GM04503 (cell line): Measurements from ENCODE around the gene TMEM132C.
"Not testable (repeated sequence)": the region's sequence is repeated elsewhere in the genome, so short reads cannot be mapped to it uniquely, and the experiment has no call there.

Source experiments
- DNase-seq: peaks from one replicate; pipeline ENCODE4 v3.0.0-alpha.2; 2012; ENCODE audit warnings: low read depth

TMEM132C gene

DNA sequence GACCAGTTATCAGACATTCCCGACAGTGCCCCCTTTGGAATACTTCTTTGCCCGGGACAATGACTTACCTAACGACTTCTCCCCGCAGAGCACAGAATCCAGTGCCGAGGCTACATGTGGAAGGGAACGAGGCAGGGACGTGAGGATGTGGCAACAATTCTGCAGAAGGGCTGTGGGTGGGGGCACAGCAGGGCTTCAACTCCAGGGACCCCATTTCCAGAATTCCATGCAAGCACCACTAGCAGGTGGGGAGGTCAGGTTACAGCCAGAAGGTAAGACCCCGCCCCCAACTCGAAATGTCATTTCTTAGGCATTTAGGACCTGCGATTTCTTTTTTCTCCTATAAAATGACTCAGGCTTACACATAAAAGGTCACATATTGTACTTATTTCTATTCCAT lies 207.9 kb downstream of the TMEM132C start:
- no peak for DNase-seq

DNA sequence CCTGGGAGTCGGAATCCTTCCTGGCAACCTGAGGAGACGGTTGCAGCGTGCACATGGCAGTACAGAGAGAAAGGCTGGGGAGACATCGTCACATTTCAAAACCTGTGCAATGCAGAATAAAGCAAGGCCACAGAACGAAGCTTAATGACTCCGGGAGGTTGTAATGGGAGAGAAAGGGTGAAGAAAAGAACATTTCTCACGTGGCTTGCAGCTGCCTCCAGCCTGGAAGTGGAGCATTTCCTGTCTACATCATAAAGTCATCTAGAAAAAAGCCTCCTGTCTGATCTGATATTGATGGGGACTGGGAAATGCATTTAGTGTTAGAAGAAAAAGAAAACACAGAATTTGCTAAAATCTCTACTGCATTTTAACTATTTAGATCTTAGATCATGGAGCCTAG lies 209.3 kb downstream of the TMEM132C start:
- DNase-seq, result no peak

DNA sequence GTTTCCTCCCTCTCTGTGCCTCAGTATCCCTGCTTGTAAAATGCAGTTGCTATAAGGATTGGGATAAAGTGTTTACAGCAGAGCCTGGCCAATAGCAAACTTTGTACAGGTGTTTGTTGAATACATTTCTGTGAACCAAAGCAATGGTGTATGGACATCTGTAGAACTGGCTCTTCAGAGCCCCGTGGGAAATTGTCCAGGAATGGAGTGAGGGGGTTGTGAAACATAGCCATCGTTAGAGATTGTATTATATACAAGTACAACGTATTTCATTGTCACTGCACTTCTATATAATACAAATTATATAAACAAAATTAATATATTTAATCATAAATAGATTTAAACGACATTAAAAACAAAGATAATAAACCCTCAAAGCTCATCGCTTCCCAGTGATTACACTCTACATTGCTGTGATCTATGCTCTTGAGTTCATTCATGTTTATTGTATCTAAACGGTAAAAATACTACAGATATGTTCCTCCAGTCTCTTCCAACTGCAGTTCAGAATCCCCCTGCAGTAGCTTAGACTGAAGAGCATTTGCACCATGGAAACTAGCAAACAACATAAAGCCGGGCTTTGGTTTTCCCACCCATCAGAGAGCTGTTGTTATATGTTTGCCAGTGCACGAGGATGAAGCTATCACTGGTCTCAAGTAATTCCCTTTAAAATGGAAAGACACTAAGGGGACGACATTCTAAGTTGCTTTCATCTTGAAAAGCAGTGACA lies 216.7 kb downstream of the TMEM132C start:
- DNase-seq, result no peak

DNA sequence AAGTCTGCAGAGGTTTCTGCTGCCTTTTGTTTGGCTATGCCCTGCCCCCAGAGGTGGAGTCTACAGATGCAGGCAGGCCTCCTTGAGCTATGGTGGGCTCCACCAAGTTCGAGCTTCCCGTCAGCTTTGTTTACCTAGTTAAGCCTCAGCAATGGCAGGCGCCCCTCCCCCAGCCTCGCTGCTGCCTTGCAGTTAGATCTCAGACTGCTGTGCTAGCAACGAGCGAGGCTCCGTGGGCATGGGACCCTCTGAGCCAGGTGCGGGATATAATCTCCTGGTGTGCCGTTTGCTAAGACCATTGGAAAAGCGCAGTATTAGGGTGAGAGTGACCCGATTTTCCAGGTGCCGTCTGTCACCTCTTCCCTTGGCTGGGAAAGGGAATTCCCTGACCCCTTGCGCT lies 230.4 kb downstream of the TMEM132C start:
- not testable (repeated sequence) for DNase-seq

DNA sequence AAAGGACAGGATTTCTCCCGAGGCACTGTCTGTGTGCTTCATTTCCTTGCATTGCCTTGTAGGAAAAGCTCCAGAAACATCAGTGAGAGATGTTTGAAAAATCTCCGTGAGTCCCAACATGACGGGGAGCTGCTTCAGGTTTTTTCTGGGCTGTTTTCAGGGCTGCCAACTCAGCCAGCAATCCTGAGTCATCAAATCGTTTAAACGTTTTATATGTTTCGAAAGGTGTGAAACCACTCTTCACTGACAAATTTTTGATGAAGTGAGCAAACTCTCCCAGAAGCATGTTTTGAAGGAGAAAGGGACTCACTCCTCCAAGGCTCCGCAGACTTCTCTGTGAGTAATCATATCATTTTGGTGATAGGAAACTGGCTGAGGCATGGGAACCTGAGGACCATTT lies 240.5 kb downstream of the TMEM132C start:
- DNase-seq, result no peak

DNA sequence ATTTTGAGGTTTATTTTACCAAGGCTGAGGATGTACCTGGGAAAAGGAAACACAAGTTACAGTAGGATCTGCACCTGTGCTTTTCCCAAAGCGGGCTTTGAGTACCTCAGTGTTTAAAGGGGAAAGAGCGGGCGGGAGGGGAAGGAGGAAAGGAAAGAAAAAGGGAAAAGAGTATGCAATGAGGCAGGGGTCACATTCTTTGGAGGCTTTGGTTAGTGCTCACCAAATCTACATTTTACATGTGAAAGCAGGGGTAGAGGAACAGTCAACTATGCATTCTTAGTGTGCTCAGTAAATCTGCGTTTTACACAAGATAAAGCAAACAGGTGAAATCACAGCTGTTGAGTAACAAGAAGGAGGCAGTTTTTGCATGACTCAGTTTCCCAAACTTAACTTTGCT lies 242.2 kb downstream of the TMEM132C start:
- DNase-seq, result no peak

DNA sequence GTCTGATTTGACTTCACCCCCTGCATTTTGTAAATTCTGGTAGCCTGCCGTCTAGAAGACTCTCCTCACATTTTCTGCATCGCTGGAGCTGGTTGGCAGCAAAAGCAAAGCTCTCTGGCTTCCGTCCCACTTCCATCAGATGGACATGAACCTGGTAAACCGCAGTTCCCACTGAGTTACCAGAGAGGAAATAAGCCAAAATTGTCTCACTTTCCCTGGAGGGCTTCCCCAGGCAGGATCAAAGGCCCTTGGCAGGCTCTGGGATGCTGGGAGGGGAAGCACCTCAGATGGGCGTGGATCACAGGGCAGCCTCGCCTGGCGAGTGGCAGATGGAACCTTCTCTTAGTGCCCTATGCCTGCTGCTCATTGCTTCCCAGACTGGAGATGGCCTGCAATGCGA lies 243.5 kb downstream of the TMEM132C start:
- DNase-seq, result no peak

DNA sequence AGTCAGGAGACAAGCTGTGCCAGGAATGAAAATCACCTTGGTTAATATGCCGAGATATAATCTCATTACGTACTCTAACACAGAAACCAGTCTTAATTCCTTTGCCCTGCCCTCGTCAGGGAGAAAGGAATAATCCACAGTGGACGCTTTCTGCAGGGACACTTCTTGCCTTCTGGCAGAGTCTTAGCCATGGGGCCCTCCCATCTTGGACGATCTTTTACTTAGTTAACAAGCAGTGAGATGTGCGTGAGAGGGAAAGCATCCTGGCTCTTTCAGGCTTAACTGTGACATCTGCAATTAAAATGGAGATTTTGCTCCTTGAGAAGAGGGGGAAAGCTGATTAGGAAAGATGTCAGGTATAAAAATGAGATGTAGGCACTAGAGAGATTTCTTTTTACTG lies 246.4 kb downstream of the TMEM132C start:
- DNase-seq, result no peak

DNA sequence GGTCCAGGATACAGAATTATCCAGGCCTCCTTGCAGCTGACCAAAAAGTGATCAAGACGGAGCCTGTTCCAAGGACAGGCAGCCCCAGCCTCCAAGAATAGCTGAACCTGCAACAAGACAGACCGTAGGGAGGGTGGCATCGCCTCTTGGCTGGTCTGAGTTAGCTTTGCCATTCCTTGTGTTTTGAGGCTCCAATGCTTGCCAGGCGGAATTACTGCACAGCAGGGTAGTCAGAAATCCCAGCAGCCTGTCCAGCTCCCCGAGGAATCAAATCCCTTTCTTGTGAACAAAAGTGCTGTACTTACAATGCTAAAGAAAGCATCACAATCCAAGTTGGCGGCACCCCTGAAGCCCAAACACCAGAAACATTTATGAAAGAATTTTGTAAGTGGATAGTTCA lies 246.9 kb downstream of the TMEM132C start:
- DNase-seq, result no peak

DNA sequence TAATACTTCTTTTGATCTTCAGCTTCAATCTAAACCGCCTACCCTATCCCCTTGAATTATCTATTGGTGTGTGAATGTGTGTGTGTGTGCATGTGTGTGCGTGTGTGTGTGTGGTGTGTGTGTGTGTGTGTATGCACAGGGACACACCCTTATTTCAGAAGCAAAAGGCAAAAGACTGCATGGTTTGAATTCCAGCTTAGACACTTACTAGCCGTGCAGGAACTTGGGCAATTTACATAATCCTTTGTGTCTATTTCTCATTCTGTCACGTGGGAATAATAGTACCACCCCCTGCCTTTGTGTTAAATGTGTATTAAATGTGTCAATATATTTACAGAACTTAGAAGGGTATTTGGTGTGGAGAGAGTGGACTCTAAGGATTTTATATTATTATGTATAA lies 251.7 kb downstream of the TMEM132C start:
- DNase-seq, result no peak

DNA sequence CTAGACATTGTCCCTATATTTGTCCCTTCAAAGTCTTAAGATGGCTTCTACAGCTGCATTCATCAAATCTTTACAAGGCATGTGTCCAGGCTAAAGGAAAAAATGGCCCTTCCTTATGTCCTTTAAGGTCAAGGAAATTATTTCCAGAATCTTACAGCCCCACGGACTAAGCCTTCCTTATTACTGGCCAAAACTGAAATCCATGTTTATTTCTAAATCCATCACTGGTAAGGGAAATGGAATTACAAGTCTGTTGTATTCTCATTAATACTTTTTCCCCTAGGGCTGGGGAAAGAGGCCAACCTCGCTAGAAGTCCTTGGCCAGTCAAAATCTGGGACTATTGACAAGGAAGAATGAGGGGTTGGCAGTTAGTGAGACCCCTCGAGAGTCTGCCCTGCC lies 252.5 kb downstream of the TMEM132C start:
- no peak for DNase-seq

DNA sequence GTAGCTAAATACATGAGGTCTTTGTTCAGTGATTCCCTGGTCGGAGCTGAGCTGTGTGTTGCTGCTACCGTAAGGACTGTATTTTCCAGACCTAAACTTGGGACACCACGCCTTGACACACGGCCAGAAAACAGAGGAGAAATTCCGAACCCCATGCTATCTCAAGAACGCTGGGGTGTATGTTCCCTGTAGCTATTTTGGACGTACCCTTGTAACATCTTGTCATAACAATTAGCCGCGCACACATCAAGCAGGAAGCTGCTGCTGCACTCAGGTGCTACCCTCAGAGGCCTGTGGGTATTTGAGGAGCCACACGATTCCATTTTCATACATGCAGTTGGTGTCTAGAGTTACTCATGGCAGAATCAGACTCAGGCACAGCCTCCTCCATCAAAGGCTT lies 255.0 kb downstream of the TMEM132C start:
- DNase-seq, result no peak

DNA sequence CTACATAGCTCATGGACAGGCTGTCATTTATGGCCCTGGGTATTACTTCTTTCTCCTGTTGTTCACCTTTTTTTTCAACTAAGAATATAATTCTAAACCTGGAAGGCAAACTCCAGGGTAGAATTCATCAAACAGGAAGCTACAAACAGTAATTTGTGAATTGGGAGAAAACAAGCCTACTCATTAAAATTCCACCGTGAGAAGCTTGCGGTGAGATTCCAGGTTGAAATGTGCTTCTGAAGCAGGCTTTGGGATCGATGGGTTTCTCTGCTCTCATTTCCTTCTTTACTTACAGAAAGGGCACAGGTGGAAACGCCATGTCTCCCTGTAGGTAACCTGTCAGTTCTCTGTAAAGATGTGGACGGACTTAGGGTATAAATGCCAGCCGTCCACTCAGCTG lies 257.5 kb downstream of the TMEM132C start:
- no peak for DNase-seq

DNA sequence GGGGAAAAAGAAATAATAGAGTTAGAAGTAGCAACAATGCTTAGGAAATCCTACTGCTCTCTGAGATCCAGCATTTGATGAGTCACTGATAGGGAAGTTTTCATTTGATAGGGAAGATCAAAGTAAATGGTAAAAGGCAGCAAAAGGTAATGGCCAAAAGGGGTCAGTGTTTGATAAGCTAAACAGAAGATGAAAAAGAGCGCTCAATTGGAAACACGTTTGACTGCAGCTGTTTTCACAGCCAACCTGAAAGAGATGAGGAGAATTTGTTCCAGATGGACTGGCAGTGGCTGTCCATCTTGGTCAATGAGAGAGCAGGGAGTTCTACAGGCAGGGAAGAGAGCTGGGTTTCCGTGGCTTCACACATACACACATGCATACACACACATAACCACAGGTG lies 264.2 kb downstream of the TMEM132C start:
- no peak for DNase-seq

DNA sequence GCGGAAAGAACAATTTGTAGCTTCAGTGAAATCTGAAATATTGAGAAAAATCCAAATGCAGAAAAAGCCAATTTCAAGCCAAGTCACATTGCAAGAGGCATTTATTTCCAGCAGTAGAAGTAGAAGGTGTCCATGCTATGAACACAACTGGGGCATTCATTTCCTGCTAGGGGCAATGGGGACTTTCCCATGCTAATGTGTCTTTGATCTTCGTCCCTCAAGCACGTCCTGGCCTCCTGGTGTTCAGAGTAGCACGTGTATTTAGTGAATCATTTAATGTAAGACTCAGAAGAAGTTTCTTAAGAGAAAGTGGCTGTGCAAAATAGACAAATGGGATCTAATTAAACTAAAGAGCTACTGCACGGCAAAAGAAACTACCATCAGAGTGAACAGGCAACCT lies 267.9 kb downstream of the TMEM132C start:
- DNase-seq, result no peak

DNA sequence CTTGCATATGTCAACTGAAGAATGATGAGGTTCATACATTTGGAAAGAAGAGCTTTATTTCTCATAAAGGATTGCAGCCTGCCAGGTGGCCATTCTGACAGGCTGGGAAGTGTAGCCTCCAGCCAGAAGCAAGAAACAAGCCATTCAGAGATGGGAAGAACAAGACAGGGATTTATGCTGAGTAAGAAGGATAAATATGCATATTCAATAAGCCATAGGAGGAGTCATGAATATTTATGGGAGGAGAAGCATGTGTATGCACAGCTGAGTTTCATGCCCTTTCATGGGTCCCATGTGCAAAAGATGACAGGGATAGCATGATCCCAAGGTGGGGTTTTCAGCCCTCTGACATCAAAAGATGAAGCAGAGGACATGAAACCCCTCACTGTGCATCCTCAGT lies 269.8 kb downstream of the TMEM132C start:
- DNase-seq, result no peak

DNA sequence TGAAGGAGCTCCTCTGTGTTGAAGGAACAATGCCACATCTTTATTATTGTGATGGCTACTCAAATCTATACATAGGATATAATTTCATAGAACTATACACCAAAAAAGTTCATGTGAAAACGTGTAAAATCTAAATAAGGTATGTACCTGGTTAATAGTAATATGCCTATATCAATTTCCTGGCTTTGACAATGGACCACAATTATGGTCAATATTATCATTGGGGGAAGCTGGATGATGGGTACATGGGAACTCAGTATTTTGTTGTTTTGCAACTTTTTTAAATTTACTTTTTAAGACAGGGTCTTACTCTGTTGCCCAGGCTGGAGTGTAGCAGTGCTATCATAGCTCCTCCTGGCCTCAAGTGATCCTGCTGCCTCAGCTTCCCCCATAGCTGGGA lies 270.7 kb downstream of the TMEM132C start:
- no peak for DNase-seq

DNA sequence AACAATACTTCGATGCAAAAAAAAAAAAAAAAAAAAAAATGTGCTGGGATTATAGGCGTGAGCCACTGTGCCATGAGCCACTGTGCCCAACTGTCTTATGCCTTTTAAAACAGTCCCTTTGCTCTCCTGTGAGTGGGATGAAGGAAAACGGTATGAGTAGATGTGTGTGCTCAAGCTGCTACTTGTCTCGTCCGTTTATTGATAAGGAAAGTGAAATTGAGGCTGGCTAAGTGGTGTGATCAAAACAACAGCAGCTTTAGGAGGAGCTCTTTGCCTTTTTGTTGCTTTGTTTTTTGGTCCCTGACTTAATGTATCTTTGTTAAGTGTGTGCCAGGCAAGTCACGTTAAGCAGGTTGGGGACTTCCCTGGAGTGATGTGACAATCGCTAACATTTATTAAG lies 275.9 kb downstream of the TMEM132C start:
- DNase-seq, result no peak

DNA sequence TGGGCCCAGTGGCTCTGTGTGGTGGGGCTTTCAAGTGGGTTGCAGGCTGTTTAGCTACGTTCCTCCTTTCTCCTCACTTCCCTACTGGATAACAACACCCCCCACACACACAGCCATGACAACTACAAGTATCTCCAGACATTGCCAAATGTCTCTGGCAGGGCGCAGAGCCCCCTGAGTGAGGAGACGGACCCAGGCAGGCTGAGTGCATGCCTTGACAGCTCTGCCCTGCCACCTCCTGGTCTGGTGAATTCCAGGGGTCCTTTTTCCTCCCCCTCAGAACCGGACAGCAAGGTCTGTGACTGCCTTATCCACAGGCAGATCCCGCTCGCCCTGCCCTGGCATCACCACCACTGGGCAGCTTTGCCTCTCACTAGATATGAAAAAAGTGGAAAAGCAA lies 276.5 kb downstream of the TMEM132C start:
- DNase-seq, result no peak

DNA sequence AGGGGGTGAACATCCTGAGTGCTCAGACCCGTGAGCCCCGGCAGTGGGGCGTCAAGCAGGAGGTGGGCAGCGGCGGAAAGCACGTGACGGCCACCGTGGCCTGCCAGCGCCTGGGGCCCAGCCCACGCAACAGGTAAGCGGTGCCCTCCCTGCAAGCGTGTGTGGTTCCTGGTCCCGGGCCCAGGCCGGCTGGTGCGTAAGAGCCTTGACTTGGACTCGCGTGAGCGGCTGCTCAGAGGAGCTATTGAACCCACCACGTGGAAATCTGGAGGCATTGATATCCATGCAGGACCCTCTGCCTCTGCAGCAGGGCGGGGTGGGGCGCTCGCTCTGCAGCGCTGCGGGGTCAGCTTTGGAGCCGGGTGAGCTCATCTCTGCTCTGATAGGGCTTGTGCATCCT lies 277.0 kb downstream of the TMEM132C start:
- DNase-seq, result no peak

DNA sequence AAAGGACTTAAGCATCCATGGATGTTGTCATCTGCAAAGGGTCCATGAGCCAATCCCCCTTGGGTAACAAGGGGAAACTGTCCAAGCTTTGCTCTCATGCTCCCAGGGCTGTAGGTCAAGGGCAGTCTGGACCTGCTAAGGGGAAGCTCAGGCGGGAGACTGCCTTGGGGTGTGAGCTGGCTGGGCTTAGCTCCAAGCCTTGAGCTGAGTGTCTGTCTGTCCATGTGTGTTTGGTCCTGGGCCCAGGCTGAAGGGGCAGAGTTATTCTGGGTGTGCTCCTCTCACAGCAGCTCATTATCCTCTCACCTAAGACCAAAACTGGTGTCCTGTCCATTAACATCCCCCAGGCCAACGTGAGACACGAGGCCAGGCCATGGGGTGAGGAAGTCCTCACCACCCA lies 282.0 kb downstream of the TMEM132C start:
- DNase-seq, result no peak

DNA sequence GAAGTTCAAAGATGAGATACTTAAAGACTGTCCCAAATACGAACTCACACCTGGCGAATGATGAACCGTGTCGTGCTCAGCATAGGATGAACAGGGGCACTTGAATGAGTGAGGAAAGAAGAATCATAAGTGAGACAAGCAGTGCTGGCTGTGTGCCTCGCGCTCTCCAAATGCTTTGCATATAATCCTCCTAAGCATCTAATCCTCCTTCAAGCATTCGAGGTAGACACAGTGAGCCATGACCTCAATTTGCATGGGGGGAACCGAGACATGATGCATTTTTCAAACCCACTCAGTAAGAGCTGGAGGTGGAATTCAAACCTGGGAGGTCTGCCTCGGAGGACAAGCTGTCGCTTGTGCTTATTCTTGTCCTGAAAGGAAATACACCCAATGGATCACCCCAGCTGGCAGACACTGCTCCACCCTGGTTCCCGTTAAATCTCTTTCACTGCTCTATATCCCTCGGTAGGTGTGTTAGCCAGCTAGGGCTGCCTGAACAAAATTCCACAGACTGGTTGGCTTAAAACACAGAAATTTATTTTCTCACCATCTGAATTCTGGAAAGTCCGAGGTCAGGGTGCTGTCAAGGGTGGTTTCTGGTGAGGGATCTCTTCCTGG lies 282.7 kb downstream of the TMEM132C start:
- no peak for DNase-seq

DNA sequence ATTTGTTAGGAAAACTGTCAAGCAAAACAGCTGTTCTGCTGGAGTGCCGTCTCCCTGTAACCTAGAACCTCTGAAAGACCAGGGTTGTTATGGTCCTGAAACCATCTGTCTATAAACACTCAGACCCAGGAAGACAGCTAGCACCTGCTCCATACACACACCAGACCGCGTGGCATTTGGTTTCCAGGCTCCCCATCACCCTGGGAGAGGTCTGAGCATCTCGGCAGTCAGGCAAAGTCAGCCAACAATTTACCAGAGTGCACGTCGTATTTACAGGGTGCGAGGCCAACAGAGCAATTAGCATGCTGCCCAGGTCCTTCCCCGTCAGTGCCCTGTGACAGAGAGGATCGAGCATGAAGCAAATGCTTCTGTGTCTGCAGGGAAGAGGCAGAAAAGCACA lies 284.3 kb downstream of the TMEM132C start:
- DNase-seq, result no peak
